Right atrium auricular region (tissue), 2 donors: ENCODE results near the gene EGLN3. TPM values are rescaled to one million over a fixed set of nuclear protein-coding genes. Genes with fewer than 3 reads are reported as not detected.

Experiments used
- DNase-seq: peaks from one replicate; pipeline ENCODE4 v3.0.0-alpha.2; 2019; ENCODE audit warnings: low spot score
- H3K27ac ChIP-seq, 2 donors: fragments of 200-600 bp; sonication (generic); 1 replicate in 1 of 2; 2 replicates in 1 of 2; pipeline ENCODE4 v1.5.1; 2016 to 2019
- H3K27me3 ChIP-seq, 2 donors: fragments of 200-600 bp; sonication (generic); one replicate each; pipeline versions ENCODE4 v1.5.1 to v1.6.0; 2017 to 2019
- H3K36me3 ChIP-seq: fragments of 200-600 bp; sonication (generic); one replicate; pipeline ENCODE4 v1.5.1; 2016
- H3K4me1 ChIP-seq, 2 donors: fragments of 200-600 bp; sonication (generic); one replicate each; pipeline versions ENCODE4 v1.5.1 to v1.6.0; 2017 to 2019
- H3K4me3 ChIP-seq, 2 donors: fragments of 200-600 bp; sonication (generic); 1 replicate in 1 of 2; 2 replicates in 1 of 2; pipeline ENCODE4 v1.5.1; 2017 to 2019; ENCODE audit warnings: mild to moderate bottlenecking in 1 of 2, moderate library complexity in 1 of 2
- H3K9me3 ChIP-seq, 2 donors: fragments of 200-600 bp; sonication (generic); one replicate each; pipeline ENCODE4 v1.5.1; 2019
- total RNA-seq, 2 donors: library from RNA; depleted of rRNA; stranded (reverse); fragments of >200 nt; gene quantifications; one replicate each; pipeline ENCODE4 v1.1.0, GENCODE V29; 2016
- TF ChIP-seq, protein P1 (sequence below), 2 donors: fragments of 200-600 bp; sonication (generic); IDR thresholded peaks; one replicate each; pipeline ENCODE4 v1.5.1; 2019; ENCODE audit warnings: antibody characterized with exemption in 2 of 2

Gene EGLN3
- total RNA-seq, 2 donors from 2014 or later: 35.5 to 122 TPM

DNA sequence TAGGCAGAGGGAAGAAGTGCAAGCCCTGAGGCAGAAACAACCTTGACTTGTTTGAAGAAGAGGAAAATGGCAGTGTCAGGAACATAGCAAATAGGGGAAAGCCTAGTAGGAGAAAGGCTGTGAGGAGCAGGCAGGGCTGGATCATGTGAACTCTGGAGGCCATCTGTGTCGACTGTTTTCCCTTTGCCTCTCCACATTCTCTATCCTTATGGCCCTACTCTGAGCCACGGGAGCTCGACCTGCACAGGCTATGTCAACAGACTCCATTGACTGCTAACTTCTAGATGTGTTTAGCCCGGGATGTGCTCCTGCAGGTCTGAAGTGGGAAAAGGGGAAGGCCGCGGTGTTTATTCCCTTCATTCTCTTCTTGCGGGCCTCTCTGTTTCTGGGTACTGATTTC lies 35.2 kb downstream of the EGLN3 start:
- H3K27me3 ChIP-seq: no peaks in the 10 kb centered on the region
- H3K4me1 ChIP-seq: peaks cover 0 to 21% of the 10 kb centered on the region in 2 donors
- H3K27ac ChIP-seq: no peak overlapping the region
- no peaks in the 10 kb centered on the region for H3K9me3 ChIP-seq
- DNase-seq: no peak
- H3K36me3 ChIP-seq: no peaks in the 10 kb centered on the region
- H3K4me3 ChIP-seq: no peak overlapping the region
- TF ChIP-seq, protein P1, sequence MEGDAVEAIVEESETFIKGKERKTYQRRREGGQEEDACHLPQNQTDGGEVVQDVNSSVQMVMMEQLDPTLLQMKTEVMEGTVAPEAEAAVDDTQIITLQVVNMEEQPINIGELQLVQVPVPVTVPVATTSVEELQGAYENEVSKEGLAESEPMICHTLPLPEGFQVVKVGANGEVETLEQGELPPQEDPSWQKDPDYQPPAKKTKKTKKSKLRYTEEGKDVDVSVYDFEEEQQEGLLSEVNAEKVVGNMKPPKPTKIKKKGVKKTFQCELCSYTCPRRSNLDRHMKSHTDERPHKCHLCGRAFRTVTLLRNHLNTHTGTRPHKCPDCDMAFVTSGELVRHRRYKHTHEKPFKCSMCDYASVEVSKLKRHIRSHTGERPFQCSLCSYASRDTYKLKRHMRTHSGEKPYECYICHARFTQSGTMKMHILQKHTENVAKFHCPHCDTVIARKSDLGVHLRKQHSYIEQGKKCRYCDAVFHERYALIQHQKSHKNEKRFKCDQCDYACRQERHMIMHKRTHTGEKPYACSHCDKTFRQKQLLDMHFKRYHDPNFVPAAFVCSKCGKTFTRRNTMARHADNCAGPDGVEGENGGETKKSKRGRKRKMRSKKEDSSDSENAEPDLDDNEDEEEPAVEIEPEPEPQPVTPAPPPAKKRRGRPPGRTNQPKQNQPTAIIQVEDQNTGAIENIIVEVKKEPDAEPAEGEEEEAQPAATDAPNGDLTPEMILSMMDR (IDR thresholded peaks at IDR 0.05): no peak

DNA sequence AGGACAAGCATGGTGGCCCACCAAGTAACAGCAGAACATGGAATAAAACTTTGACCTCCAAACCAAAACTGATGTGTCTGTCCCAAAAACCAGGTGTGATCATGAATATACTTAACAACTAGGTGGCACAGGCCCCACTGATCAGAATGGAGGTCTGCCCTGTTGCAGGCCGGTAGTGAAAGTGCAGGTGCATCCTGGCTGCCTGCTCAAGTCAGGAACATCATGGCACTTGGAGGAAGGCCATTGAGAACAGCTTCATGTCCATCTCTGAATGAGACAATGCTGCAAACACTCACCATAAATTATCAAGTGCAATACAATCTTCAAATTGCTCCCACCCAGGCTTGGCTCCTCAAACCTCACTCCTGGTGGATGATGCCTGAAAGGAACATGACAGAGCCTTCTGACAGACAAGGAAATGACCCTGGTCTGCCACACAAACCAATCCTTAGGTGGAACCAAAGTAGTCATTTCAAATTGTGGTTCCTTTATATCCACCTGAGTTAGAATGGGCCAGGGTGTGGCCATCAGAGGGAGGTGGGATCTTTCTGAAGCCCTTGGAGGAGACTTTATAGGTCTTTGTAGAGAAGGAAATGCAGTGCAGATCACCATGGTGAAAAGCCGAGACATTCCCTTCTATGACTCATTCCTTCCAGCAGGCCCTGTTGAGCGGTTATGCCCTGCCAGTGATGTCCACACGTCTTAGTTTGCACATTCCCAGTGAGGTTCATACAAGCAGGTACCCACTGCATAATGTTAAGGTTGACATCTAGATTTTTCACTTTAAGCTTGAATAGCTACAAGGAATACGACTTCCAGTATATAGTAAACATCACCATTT lies 36.0 kb downstream of the EGLN3 start:
- Histone ChIP-seq H3K4me1 (peaks cover 0 to 21% of the 10 kb centered on the region in 2 donors), H3K36me3 (no peaks in the 10 kb centered on the region), H3K9me3 (no peaks in the 10 kb centered on the region), H3K27me3 (no peaks in the 10 kb centered on the region), H3K27ac (no peak overlapping the region), H3K4me3 (no peak overlapping the region)
- DNase-seq: no peak
- TF ChIP-seq, protein P1 (IDR thresholded peaks at IDR 0.05): no peak

DNA sequence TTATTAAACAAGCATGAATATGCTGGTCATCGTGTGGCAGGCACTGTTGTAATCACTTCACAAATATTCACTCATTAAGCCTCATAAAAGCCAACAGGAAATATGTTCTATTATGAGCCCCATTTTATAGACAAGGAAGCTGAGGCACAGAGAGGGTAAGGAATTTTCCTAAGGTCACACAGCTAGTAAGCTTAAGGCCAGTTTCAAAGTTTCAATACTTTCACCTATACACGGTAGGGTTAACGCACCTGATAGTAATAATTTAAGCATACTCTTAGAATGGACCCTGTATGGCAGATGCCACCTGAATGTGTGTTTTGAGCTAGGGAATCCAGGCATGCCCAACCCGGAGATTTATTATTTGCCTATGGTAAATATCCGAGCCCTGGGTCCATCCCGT lies 39.8 kb downstream of the EGLN3 start:
- TF ChIP-seq, protein P1 (IDR thresholded peaks at IDR 0.05): no peak
- no peaks in the 10 kb centered on the region for H3K27me3 ChIP-seq
- H3K4me3 ChIP-seq: no peak overlapping the region
- H3K9me3 ChIP-seq: no peaks in the 10 kb centered on the region
- no peaks in the 10 kb centered on the region for H3K36me3 ChIP-seq
- peaks cover 0 to 3% of the 10 kb centered on the region in 2 donors for H3K4me1 ChIP-seq
- no peak overlapping the region for H3K27ac ChIP-seq
- no peak for DNase-seq

DNA sequence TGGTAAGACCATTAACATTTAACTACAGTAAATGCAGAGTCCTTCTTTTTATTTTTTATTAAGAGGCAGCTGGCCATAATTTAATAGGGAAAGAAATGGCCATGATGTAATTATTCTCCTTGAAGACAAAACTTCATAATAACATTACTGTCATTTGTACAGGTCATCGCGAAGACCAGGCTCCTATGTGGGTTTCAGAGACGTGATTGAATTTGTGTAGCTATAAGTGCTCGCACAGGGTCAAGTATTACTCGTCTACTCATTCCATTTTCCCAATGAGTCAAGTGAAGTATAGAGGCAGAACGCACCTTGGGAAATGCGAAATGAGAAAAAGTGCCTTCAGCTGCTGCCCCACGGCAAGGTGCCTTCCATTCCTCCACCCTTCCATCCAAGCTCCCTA lies 40.4 kb downstream of the EGLN3 start:
- no peak for DNase-seq
- TF ChIP-seq, protein P1 (IDR thresholded peaks at IDR 0.05): no peak

DNA sequence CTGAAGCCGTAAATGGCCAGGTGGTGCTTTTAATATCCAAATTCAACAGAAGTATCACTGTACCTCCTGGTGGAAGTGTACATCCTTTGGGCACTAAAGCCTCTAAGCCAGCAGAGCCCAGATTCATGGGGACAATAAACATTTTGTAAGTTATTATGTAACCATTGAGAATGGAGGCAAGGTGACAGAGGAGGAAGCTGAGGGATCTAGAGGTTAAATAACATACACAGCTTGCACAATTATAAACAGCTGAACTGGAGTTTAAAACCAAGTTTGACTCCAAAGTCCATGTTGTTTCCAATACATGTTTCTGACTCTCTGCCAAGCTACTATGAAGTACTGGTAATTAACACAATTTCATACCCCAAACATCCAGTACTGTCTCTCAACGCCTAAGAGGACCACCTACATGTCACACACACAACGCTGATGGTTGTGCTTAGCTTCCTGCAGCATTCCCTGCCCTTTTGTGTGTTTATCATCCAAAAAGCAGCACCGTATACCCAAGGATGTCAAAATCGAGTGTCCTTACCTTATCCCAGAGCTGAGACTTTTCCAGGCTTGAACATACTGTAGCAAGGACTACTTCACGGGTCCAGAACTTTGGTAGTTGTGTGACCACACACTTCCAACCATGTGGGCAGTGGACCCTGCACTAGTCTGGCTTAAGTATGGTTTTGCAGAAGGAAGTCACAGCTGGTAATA lies 41.3 kb downstream of the EGLN3 start:
- H3K36me3 ChIP-seq: no peaks in the 10 kb centered on the region

More for the DNA sequence above, 40.4 kb downstream of the EGLN3 start:
- H3K4me3 ChIP-seq: no peak overlapping the region
- no peaks in the 10 kb centered on the region for H3K36me3 ChIP-seq
- no peak overlapping the region for H3K27ac ChIP-seq
- H3K4me1 ChIP-seq: no peaks in the 10 kb centered on the region
- no peaks in the 10 kb centered on the region for H3K9me3 ChIP-seq
- H3K27me3 ChIP-seq: no peaks in the 10 kb centered on the region

More for the DNA sequence above, 41.3 kb downstream of the EGLN3 start:
- Histone ChIP-seq H3K4me1 (no peaks in the 10 kb centered on the region), H3K27ac (no peak overlapping the region), H3K4me3 (no peak overlapping the region), H3K27me3 (no peaks in the 10 kb centered on the region), H3K9me3 (no peaks in the 10 kb centered on the region)
- no peak for DNase-seq
- TF ChIP-seq, protein P1 (IDR thresholded peaks at IDR 0.05): no peak
